ENCODE results near the gene BICDL1. TPM values are rescaled to one million over a fixed set of nuclear protein-coding genes. Genes with fewer than 3 reads are reported as not detected.
A peak's percentile ranks its signal among the peaks of the same experiment; 100 is the strongest.

Gene BICDL1
- total RNA-seq, 4 donors from 2014 or later = 58.6 to 219 (median 61.6) TPM; not detected in 1

DNA sequence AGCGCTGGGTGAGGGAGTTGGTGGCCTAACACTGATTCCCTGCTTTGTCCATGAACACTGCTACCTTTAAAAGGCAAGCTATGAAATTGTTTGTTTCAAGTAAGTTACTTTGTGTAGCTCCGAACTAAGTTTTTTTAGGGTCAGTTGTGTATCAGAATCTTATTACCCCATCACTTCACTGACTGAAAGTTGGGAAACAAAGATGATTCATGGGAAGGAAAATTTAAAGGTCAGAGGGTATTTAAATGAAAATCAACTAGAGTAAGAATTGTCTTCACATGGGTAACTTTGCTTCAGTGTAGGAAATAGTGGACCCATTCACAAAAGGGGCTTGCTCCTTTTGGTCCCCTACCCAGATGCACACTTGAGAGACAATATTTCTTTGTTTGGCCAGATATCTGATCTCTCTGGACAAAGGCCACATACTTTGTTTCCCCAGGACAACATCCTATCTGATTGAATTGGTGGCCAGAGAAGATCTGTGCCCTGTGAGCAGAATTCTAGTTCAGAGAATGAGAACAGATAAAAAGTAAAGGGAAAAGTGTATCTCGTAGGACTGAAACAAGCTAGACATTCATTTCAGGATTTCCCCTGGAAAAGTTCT lies 74.0 kb downstream of the BICDL1 start:
- ATAC-seq (ENCODE audit: low FRiP score) (no peak), DNase-seq (ENCODE audit: low spot score) (no peak)
- TF ChIP-seq, protein P1, sequence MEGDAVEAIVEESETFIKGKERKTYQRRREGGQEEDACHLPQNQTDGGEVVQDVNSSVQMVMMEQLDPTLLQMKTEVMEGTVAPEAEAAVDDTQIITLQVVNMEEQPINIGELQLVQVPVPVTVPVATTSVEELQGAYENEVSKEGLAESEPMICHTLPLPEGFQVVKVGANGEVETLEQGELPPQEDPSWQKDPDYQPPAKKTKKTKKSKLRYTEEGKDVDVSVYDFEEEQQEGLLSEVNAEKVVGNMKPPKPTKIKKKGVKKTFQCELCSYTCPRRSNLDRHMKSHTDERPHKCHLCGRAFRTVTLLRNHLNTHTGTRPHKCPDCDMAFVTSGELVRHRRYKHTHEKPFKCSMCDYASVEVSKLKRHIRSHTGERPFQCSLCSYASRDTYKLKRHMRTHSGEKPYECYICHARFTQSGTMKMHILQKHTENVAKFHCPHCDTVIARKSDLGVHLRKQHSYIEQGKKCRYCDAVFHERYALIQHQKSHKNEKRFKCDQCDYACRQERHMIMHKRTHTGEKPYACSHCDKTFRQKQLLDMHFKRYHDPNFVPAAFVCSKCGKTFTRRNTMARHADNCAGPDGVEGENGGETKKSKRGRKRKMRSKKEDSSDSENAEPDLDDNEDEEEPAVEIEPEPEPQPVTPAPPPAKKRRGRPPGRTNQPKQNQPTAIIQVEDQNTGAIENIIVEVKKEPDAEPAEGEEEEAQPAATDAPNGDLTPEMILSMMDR (IDR thresholded peaks at IDR 0.05) = no peak

DNA sequence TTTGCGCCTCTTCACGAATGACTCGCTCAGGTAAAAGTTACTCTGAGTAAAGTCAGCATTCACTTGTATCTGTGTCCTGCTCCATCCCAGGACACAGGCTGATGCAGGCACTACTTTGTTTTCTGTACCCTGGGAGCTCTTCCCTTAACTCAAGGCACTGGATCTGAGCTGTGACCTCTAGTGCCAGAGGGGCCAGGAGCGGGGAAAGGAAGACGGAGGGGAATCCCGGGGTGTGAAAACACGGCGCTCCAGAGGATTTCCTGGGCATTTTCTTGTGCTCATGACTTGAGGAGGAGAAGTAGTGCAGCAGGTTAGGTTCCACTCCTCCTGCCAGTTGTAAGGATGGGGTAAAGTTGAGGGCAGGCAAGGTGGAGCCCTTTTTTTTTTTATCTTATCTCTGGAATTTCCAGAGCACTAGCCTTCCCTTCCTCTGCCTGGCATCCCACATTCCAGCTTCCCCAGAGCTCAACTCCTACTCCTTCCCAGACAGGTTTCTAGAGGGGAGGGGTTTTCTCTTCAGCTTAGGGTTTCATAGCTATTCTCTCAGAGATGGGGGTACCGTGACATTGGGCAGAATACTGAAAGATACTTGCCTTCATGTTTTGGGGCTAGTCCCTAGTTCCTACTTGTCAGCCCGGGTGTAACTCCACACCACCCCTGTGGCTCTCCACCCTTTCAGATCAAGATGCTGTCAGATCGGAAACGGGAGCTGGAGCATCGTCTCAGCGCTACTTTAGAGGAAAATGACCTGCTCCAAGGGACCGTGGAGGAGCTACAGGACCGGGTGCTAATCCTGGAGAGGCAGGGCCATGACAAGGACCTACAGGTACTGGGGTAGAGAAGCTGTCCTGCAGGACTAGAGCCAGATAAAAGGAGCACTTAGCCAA lies 75.3 kb downstream of the BICDL1 start:
- peak; percentile 31 for ATAC-seq (ENCODE audit: low FRiP score)
- no peak for DNase-seq (ENCODE audit: low spot score)
- TF ChIP-seq, protein P1 (IDR thresholded peaks at IDR 0.05) = no peak

DNA sequence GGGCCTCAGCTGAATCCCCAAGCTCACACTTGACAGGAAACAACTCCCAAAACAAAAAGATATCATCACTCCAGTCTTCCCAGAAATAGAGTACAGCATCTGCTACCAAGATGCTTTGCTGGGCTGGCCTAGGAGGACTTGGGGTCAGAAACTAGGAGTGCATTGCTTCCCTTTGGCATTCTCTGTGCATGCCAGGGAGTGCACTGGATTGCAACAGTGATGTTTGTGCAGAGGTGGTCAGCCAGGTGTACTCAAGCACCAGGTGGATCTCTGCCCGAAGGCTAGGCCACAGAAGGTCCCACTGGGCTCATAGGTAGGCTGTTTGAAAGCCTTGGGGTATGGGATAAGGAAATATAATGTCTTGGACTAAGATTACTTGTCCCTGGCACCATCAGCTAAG lies 76.4 kb downstream of the BICDL1 start:
- peak; percentile 12 for ATAC-seq (ENCODE audit: low FRiP score)
- no peak for DNase-seq (ENCODE audit: low spot score)
- TF ChIP-seq, protein P1 (IDR thresholded peaks at IDR 0.05) = no peak

DNA sequence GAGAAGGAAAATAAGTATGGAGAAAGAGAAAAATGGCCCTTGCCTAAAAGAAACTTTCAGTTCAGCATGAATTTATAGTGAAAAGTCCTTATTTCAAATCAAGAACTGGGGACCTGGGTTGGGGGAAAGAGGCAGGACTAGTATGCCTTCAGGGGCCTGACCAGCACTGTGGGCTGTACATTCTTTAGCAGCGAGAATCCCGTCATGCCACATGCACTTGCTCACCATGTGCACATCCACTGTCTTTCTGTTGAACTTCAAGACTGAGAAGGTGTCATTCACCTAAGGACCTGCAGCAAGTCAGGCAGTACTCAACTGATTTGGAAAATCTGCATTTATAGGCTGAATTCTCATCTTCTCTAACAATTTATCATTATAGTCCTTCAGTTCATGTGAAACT lies 77.3 kb downstream of the BICDL1 start:
- ATAC-seq (ENCODE audit: low FRiP score) = no peak
- DNase-seq (ENCODE audit: low spot score) = no peak
- TF ChIP-seq, protein P1 (IDR thresholded peaks at IDR 0.05) = no peak

DNA sequence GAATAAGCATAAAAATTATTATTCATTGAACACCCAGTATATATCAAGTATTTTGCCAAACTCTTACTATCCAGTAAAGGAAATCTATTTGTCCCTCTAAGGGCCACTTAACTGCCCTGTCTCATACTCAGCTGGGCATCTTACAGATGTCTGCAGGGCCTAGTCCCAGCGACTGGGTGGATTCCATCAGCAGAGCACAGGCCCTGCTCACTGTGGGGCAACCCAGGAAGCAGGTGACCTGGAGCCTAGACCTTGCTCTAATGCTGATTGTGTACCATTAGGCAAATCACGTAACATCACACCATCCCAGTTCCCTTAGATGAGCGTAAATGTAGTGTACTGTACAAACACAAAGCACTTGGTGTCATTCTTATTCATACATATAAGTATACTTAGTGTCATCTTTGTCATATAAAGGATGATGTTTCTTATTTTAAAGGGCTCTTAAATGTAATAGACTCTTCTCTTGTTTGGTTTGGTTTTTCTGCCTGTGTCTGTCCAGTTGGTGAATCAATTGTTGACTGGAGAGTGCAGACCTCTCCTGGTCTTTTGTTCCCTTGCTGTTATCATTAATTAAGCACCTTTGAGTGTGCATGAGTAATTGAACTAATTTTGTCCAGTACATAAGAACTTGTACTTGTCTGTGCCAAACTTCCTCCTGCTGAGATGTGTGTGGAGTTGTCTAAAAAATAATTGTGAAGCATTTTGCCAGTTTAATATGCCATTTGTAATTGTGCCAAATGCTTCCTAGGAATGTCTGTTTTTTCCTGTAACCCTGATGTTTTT lies 78.2 kb downstream of the BICDL1 start:
- TF ChIP-seq, protein P1 (IDR thresholded peaks at IDR 0.05) = no peak
- DNase-seq (ENCODE audit: low spot score) = no peak
- ATAC-seq (ENCODE audit: low FRiP score) = no peak

DNA sequence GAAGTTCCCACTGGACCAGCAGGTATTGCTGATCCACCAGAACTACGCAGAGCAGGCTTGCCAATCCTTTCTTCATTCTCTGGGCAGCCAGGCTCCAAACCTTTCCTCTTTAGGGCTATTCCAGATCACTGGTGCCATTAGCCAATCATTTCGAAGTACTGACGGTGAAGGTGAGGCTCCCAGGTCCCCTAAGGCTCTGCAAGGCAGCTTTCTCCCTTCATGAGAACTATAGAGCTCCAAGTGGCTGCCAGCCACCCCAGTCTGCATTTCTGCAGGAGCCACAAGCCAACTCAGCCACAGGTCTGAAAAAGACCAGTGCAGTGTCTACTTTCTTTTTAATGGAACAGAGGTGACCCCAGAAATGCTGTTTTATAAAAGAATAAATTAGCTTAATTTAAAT lies 78.9 kb downstream of the BICDL1 start:
- no peak for DNase-seq (ENCODE audit: low spot score)
- TF ChIP-seq, protein P1 (IDR thresholded peaks at IDR 0.05) = no peak
- ATAC-seq (ENCODE audit: low FRiP score) = no peak
